ENCODE measurements around the gene ATF5.
A peak's percentile ranks its signal among the peaks of the same experiment; 100 is the strongest.

The ATF5 gene

GRCh38 chr19:49888510-49888824 lies 40.5 kb upstream of the ATF5 start:
- H3K4me1 ChIP-seq (ENCODE audit: control insufficient read depth, insufficient read depth, low read length) = no peaks in the 10 kb centered on the region
- H3K27ac ChIP-seq (ENCODE audit: low read depth, low read length) = no peak overlapping the region
- no peak overlapping the region for H3K4me3 ChIP-seq (ENCODE audit: low read length)
- H3K9ac ChIP-seq (ENCODE audit: low read length) = no peak overlapping the region
- H3K36me3 ChIP-seq (ENCODE audit: control insufficient read depth, insufficient read depth, low read length) = peaks cover 15% of the 10 kb centered on the region
- no peaks in the 10 kb centered on the region for H3K27me3 ChIP-seq (ENCODE audit: control insufficient read depth, insufficient read depth, low read length)

GRCh38 chr19:49889038-49889686 lies 39.8 kb upstream of the ATF5 start:
- Histone ChIP-seq H3K36me3 (ENCODE audit: control insufficient read depth, insufficient read depth, low read length) (peaks cover 8% of the 10 kb centered on the region), H3K4me3 (ENCODE audit: low read length) (no peak overlapping the region), H3K27me3 (ENCODE audit: control insufficient read depth, insufficient read depth, low read length) (no peaks in the 10 kb centered on the region), H3K4me1 (ENCODE audit: control insufficient read depth, insufficient read depth, low read length) (no peaks in the 10 kb centered on the region), H3K27ac (ENCODE audit: low read depth, low read length) (no peak overlapping the region), H3K9ac (ENCODE audit: low read length) (no peak overlapping the region)

GRCh38 chr19:49889687-49890348 lies 39.2 kb upstream of the ATF5 start:
- Histone ChIP-seq H3K9ac (ENCODE audit: low read length) (no peak overlapping the region), H3K27ac (ENCODE audit: low read depth, low read length) (no peak overlapping the region)

GRCh38 chr19:49890349-49891311 lies 38.4 kb upstream of the ATF5 start:
- Histone ChIP-seq H3K27me3 (ENCODE audit: control insufficient read depth, insufficient read depth, low read length) (no peaks in the 10 kb centered on the region), H3K36me3 (ENCODE audit: control insufficient read depth, insufficient read depth, low read length) (no peaks in the 10 kb centered on the region), H3K27ac (ENCODE audit: low read depth, low read length) (no peak overlapping the region), H3K4me1 (ENCODE audit: control insufficient read depth, insufficient read depth, low read length) (no peaks in the 10 kb centered on the region), H3K4me3 (ENCODE audit: low read length) (peak overlapping the region; percentile 38), H3K9ac (ENCODE audit: low read length) (no peak overlapping the region)

More at GRCh38 chr19:49889687-49890348, 39.2 kb upstream of the ATF5 start:
- Histone ChIP-seq H3K36me3 (ENCODE audit: control insufficient read depth, insufficient read depth, low read length) (peaks cover 1% of the 10 kb centered on the region), H3K27me3 (ENCODE audit: control insufficient read depth, insufficient read depth, low read length) (no peaks in the 10 kb centered on the region), H3K4me3 (ENCODE audit: low read length) (peak overlapping the region; percentile 38), H3K4me1 (ENCODE audit: control insufficient read depth, insufficient read depth, low read length) (no peaks in the 10 kb centered on the region)

GRCh38 chr19:49891393-49891792 lies 37.6 kb upstream of the ATF5 start:
- no peaks in the 10 kb centered on the region for H3K36me3 ChIP-seq (ENCODE audit: control insufficient read depth, insufficient read depth, low read length)

GRCh38 chr19:49892716-49893115 lies 36.3 kb upstream of the ATF5 start:
- Histone ChIP-seq H3K27ac (ENCODE audit: low read depth, low read length) (no peak overlapping the region), H3K4me1 (ENCODE audit: control insufficient read depth, insufficient read depth, low read length) (no peaks in the 10 kb centered on the region), H3K9ac (ENCODE audit: low read length) (no peak overlapping the region), H3K4me3 (ENCODE audit: low read length) (no peak overlapping the region), H3K27me3 (ENCODE audit: control insufficient read depth, insufficient read depth, low read length) (no peaks in the 10 kb centered on the region), H3K36me3 (ENCODE audit: control insufficient read depth, insufficient read depth, low read length) (no peaks in the 10 kb centered on the region)

More at GRCh38 chr19:49891393-49891792, 37.6 kb upstream of the ATF5 start:
- no peak overlapping the region for H3K4me3 ChIP-seq (ENCODE audit: low read length)
- no peaks in the 10 kb centered on the region for H3K4me1 ChIP-seq (ENCODE audit: control insufficient read depth, insufficient read depth, low read length)
- no peak overlapping the region for H3K27ac ChIP-seq (ENCODE audit: low read depth, low read length)
- no peak overlapping the region for H3K9ac ChIP-seq (ENCODE audit: low read length)
- H3K27me3 ChIP-seq (ENCODE audit: control insufficient read depth, insufficient read depth, low read length) = no peaks in the 10 kb centered on the region

- Histone ChIP-seq H3K27me3 (ENCODE audit: control insufficient read depth, insufficient read depth, low read length) (no peaks in the 10 kb centered on the region), H3K27ac (ENCODE audit: low read depth, low read length) (no peak overlapping the region)
These were observed 34.9 kb upstream of the ATF5 start for GRCh38 chr19:49894011-49894664.

GRCh38 chr19:49894879-49895565 lies 34.0 kb upstream of the ATF5 start:
- Histone ChIP-seq H3K9ac (ENCODE audit: low read length) (no peak overlapping the region), H3K27me3 (ENCODE audit: control insufficient read depth, insufficient read depth, low read length) (no peaks in the 10 kb centered on the region), H3K4me3 (ENCODE audit: low read length) (no peak overlapping the region), H3K36me3 (ENCODE audit: control insufficient read depth, insufficient read depth, low read length) (no peaks in the 10 kb centered on the region), H3K27ac (ENCODE audit: low read depth, low read length) (no peak overlapping the region), H3K4me1 (ENCODE audit: control insufficient read depth, insufficient read depth, low read length) (no peaks in the 10 kb centered on the region)

More at GRCh38 chr19:49894011-49894664, 34.9 kb upstream of the ATF5 start:
- Histone ChIP-seq H3K4me1 (ENCODE audit: control insufficient read depth, insufficient read depth, low read length) (no peaks in the 10 kb centered on the region), H3K9ac (ENCODE audit: low read length) (no peak overlapping the region), H3K4me3 (ENCODE audit: low read length) (no peak overlapping the region), H3K36me3 (ENCODE audit: control insufficient read depth, insufficient read depth, low read length) (no peaks in the 10 kb centered on the region)

- Histone ChIP-seq H3K9ac (ENCODE audit: low read length) (no peak overlapping the region), H3K4me3 (ENCODE audit: low read length) (no peak overlapping the region), H3K27me3 (ENCODE audit: control insufficient read depth, insufficient read depth, low read length) (no peaks in the 10 kb centered on the region), H3K36me3 (ENCODE audit: control insufficient read depth, insufficient read depth, low read length) (no peaks in the 10 kb centered on the region), H3K4me1 (ENCODE audit: control insufficient read depth, insufficient read depth, low read length) (no peaks in the 10 kb centered on the region), H3K27ac (ENCODE audit: low read depth, low read length) (no peak overlapping the region)
These were observed 33.3 kb upstream of the ATF5 start for GRCh38 chr19:49895566-49896297.

- Histone ChIP-seq H3K9ac (ENCODE audit: low read length) (no peak within 1 kb of the TSS), H3K27me3 (ENCODE audit: control insufficient read depth, insufficient read depth, low read length) (no peaks in the 10 kb centered on the region), H3K27ac (ENCODE audit: low read depth, low read length) (no peak within 1 kb of the TSS), H3K4me1 (ENCODE audit: control insufficient read depth, insufficient read depth, low read length) (no peaks in the 10 kb centered on the region), H3K4me3 (ENCODE audit: low read length) (peak within 1 kb of the TSS; percentile 10), H3K36me3 (ENCODE audit: control insufficient read depth, insufficient read depth, low read length) (no peaks in the 10 kb centered on the region)
These were observed 32.0 kb upstream of the ATF5 start, which contains the start of gene IL4I1 for GRCh38 chr19:49896863-49897621. Gene IL4I1 (minus strand): TSS chr19:49896887. CDS start chr19:49896160, 727 bp downstream.

GRCh38 chr19:49904136-49904535 lies 24.9 kb upstream of the ATF5 start:
- no peak overlapping the region for H3K27ac ChIP-seq (ENCODE audit: low read depth, low read length)
- no peaks in the 10 kb centered on the region for H3K4me1 ChIP-seq (ENCODE audit: control insufficient read depth, insufficient read depth, low read length)

More at GRCh38 chr19:49904136-49904535, 24.9 kb upstream of the ATF5 start:
- H3K27me3 ChIP-seq (ENCODE audit: control insufficient read depth, insufficient read depth, low read length) = no peaks in the 10 kb centered on the region
- H3K36me3 ChIP-seq (ENCODE audit: control insufficient read depth, insufficient read depth, low read length) = peaks cover 11% of the 10 kb centered on the region
- H3K4me3 ChIP-seq (ENCODE audit: low read length) = no peak overlapping the region
- no peak overlapping the region for H3K9ac ChIP-seq (ENCODE audit: low read length)
